NCI-H1105 (cell line): ENCODE results near the gene CLASRP.
A peak's percentile ranks its signal among the peaks of the same experiment; 100 is the strongest.

Experiments used
- DNase-seq: peaks from one replicate; lab custom pipeline; 2025; lab: John Stamatoyannopoulos, UW

The CLASRP gene

DNA sequence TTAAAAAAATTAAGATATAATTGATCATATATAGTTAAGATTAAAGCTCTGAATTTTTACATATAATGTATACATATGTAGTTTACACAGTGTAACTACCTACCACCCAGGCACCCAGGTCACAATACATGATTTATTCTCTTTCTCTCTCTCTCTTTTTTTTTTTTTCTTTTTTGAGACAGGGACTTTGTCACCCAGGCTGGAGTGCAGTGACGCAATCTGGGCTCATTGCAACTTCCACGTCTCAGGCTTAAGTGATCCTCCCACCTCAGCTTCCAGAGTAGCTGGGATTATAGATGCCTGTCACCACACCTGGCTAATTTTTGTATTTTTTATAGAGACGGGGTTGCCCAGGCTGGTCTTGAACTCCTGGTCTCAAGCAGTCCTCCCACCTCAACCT lies 18.8 kb upstream of the CLASRP start:
- no peak for DNase-seq

DNA sequence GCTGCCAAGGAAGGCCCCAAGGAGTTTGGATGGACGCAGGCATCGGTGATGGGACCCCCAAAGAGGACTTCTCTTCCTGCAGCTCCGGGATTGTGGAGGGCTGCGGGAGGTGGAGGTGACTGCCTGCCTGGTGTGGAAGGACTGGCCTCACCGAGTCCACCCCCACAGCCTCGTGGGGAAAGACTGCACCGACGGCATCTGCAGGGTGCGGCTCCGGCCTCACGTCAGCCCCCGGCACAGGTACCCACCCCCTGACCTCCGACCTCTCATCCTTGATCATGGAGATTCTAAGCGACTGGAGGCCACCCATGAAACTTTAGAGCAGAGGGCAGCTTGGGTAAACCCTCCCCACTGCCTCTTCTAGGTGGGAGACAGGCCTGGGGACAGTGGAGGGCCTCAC lies 16.9 kb upstream of the CLASRP start:
- DNase-seq = no peak

DNA sequence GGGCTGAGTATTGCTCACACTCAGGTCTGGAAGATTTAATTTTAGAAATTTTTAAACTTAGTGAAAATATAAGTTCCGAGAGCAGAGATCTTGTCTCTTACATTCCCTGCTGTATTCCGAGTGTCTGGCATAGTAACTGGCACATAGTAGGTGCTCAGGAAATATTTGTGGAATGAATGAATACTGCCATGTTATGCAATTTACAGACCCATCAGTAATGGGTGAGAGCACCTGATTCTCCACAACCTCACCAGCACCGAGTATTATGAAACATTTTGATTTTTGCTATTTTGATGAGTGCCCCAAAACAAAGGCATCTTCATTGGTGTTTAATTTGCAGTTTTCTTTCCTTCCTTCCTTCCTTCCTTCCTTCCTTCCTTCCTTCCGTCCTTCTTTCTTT lies 15.8 kb upstream of the CLASRP start:
- DNase-seq = no peak

DNA sequence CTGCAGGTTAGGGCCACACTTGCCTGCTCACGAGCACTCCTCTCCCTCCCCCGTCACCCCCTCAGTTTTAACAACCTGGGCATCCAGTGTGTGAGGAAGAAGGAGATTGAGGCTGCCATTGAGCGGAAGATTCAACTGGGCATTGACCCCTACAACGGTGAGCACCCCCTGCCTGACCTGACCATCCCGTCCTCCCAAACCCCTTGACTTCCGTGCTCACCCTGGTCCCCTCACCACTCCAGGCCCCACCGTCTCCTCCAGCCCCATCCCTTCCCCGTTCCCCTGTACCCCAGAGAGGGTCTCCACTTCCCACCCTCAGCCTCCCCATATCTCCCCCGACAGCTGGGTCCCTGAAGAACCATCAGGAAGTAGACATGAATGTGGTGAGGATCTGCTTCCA lies 13.6 kb upstream of the CLASRP start:
- DNase-seq = no peak

DNA sequence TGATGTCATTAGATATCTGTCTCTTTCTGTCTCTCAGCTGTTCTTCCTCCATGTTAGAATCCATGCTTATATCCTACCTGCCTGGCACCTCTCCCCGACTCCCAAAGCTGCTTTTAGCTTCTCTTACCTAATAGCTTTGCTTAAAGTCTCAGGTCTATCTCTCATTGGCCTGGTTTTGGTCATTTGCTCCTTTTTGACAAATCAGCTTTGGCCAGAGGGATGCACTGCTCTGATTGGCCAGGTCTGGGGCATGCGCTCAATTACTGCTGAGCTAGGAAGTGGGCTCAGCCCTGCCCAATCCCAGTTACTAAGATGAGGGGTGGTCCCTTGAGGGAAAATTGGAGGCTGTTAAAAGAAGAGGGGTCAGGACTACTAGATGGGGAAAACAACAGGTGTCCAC lies 11.5 kb upstream of the CLASRP start:
- DNase-seq = no peak

DNA sequence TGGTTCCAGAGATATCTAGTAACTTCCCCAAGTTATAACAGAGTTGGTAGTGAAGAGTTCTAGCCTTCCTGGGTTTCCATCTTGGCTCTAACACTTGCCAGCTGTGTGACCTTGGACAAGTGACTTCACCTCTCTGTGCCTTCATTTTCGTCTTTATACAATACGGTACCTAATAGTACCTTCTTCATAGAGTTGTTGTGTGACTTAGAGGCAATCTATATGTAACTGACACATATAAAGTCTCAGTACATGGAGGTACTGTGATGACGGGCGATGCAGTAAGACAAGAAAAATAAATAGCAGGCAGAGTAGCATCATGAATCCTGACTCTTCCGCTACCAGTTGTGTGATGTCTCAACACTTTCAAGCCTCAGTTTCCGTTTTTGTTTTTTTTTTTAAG lies 8.0 kb upstream of the CLASRP start:
- no peak for DNase-seq

DNA sequence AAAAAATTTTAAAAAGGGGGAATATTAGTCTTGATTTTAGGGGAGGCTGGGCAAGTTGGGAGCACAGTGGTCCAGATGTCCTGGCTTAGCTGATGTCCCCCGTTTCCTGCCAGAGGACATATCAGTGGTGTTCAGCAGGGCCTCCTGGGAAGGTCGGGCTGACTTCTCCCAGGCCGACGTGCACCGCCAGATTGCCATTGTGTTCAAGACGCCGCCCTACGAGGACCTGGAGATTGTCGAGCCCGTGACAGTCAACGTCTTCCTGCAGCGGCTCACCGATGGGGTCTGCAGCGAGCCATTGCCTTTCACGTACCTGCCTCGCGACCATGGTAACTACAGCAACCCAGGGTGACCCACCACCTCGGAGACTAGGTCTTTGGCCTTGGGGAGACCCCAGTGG lies 6.4 kb upstream of the CLASRP start:
- no peak for DNase-seq

DNA sequence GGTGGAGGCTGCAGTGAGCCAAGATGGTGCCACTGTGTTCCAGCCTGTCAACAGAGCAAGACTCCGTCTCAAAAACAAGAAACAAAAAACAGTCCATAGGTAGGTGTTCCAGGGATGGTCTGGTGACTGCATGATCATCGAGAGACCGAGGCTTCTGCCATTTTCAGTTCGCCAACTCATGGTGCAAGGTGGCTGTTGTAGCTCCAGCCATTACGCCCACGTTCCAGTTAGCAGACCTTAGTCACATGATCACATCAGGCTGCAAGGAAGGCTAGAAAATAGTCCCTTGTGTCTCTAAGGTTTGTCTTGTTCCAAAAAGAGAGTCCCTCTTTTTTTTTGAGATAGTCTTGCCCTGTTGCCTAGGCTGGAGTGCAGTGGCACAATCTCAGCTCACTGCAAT lies 3.1 kb upstream of the CLASRP start:
- no peak for DNase-seq

DNA sequence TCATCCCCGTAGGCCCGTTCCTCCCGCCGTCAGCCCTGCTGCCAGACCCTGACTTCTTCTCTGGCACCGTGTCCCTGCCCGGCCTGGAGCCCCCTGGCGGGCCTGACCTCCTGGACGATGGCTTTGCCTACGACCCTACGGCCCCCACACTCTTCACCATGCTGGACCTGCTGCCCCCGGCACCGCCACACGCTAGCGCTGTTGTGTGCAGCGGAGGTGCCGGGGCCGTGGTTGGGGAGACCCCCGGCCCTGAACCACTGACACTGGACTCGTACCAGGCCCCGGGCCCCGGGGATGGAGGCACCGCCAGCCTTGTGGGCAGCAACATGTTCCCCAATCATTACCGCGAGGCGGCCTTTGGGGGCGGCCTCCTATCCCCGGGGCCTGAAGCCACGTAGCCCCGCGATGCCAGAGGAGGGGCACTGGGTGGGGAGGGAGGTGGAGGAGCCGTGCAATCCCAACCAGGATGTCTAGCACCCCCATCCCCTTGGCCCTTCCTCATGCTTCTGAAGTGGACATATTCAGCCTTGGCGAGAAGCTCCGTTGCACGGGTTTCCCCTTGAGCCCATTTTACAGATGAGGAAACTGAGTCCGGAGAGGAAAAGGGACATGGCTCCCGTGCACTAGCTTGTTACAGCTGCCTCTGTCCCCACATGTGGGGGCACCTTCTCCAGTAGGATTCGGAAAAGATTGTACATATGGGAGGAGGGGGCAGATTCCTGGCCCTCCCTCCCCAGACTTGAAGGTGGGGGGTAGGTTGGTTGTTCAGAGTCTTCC lies 1.3 kb upstream of the CLASRP start:
- no peak for DNase-seq

DNA sequence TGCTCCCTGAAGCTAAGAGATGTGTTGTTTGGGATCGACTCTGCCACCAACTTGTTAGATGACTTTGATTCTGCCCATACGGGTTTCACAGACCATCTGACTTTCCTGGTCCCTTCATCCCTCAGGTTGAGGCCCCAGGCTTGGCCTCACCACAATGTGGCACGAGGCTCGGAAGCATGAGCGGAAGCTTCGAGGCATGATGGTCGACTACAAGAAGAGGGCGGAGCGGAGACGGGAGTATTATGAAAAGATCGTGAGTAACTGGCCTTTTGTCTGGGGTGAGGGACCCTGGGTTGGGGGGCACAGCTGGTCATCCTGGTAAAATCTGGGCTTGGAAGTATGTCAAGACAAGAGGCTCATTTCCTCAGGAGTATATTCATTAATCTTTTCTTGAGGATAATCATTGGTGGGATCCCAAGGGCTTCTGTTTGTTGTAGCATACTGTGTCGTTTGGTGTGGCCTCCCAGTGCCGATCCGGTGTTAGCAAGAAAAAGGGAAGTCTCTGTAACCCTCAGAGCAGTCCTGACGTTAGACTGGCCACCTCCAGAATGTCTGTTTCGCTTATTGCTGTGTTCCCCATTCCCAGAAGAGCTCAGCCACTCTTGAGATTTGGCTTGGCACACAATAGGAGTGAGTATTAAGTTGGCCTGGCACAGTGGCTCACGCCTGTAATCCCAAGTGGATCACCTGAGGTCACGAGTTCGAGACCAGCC lies 1.4 kb downstream of the CLASRP start:
- DNase-seq = no peak

DNA sequence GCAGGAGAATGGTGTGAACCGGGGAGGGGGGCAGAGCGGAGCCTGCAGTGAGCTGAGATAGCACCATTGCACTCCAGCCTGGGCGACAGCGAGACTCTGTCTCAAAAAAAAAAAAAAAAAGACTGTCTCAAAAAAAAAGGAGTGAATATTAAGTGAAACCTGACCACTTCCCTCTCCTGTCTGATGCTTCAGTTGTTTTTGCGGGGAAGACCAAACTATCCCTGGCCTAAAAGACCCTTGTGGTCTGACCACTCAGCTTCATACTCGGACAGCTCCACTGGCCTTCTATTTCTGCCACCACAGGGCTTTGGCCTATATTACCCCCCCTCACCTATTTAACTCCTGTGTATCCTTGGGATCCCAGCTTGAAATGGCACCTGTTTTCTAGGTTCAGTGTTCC lies 2.3 kb downstream of the CLASRP start:
- DNase-seq = no peak

DNA sequence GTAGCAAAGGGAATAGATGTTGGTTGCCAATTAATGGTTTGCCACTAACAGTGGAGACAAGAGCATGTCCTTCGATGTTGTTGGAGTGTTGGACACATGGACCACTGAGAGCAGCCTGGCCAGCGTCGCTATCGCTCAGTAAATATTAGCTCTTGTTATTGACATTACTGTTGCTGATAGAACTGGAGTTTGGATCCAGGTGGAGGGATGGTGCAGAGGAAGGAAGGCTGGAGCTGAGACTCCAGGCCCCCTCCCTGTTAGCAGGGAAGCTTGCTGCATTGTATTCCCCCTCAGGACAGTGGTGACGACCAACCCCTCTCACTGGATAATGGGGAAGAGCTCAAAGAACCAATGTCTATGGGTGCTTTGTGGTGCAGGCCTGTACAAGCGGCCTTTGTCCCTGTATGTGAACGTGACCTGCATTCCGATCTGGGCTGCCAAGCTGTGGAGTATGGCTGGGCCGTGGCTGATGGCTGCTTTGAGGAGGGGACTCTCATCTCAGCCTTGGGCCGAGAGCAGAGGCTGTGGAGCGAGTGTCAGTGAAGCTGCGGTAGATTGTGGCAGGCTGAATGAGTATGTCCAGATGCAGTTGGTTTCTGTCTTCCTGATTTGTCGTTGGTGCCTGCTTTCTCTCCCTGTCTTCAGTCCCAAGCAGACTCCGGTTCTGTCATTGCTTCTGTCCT lies 7.0 kb downstream of the CLASRP start:
- DNase-seq = no peak

DNA sequence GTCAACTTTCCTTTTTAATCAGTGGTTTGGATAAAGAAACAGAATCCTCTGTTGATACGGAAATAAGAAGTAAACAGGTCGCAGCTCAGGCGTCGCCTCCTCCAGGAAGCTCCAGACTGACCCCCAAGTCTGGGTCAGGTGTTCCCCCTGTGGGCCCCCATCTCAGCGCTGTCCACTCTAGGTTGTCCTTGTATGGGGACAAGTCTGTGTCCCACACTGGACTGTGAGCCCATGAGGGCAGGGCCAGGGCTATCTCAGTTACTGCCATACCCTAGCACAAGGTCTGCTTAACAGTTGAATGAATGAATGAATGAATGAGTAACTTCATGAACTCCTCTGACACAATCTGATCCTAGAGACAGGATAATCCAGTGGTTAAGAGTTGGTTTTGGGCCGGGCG lies 7.5 kb downstream of the CLASRP start:
- no peak for DNase-seq

DNA sequence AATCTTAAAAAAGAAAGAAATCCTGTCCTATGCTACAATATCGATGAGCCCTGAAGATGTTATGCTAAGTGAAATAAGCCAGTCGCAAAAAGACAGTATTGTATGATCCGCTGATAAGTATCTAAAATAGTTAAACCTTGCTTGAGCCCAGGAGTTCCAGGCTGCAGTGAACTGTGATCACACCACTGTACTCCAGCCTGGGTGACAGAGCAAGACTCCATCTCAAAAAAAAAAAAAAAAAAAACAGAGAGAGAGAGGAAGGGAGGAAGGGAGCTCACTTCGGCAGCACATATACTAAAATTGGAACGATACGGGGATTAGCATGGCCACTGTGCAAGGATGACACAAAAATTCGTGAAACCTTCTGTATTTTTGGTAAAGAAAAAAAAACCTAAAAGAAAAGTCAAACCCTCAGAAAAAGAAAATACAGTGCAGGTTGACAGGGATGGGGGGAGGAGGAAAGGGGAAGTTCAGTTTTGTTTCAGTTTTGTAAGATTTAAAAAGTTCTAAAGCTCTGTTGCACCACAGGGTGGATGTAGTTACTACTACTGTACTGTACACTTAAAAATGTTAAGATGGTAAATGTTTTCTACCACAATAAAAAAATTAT lies 8.4 kb downstream of the CLASRP start:
- no peak for DNase-seq

DNA sequence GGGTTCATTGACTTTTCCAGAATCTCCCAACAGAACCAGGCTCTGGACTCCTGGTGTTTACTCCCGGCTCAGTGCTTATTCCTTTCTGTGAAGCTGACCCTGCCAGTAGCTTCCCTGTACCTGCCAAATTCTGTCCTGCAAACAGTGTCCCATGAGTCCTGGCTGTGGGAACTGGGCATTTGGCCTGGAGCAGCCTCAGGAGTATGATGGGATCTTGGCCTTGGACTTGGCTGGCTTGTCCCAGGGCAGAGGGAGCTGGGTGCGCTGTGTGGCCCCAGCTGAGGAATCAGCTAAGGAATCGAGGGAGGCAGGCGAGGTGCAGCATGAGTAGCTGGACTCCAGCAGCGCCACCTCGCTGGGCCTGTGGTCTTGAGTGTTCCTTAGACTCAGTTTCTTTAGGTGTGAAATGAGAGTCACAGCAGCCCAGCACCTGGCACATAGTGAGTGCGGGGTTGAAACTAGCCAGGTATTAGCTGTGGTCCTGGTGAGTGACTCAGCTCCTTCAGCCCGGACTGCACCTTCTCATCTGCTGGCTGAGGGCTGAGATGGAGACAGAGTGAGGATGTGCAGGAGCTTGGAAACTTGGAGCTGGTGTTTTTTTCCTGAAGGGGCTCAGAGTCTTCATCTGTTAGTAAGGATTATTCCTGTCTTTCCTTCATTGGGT lies 10.4 kb downstream of the CLASRP start:
- no peak for DNase-seq

DNA sequence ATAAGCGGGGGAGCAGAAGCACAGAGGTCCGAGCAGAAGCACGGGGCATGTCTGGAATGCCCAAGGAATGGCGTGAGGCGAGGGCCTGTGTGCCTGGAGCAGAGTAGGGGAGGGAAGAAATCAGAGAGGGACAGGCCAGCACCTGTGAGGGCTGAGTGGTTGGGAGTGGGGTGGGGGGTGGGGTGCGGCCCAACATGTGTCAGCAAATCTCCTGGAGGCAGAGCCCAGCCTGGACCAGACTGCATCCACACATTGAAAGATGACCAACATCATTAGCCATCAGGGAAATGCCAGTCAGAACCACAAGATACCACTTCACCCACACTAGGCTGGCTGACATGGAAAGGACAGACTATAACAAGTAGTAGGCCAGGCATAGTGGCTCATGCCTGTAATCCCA lies 11.2 kb downstream of the CLASRP start:
- no peak for DNase-seq

DNA sequence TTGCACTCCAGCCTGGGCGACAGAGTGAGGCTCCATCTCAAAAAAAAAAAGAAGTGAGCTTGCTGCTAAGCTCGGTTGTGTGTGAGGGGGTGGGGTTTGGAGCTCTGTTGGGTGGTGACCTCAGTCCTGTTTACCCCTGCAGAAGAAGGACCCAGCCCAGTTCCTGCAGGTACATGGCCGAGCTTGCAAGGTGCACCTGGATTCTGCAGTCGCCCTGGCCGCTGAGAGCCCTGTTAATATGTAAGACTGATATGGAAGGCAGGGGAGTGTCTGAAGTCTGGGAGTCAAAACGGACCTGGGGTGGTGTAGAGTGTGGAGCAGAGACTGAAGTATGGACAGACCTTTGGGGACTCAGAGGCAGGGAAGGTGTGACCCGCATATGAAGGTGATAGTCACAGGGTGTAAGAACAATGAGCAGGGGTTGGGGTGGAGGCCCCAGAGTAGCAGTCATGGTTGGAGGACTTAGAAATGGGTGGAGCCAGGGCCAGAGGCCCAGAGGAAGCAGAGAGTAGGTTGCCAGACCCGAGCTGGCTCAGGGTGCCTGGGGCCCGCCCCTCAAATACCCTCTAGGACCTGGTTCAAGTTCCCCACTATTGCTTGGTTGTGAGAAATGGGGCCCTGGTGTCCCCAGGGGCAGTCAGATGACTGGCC lies 13.2 kb downstream of the CLASRP start:
- no peak for DNase-seq

DNA sequence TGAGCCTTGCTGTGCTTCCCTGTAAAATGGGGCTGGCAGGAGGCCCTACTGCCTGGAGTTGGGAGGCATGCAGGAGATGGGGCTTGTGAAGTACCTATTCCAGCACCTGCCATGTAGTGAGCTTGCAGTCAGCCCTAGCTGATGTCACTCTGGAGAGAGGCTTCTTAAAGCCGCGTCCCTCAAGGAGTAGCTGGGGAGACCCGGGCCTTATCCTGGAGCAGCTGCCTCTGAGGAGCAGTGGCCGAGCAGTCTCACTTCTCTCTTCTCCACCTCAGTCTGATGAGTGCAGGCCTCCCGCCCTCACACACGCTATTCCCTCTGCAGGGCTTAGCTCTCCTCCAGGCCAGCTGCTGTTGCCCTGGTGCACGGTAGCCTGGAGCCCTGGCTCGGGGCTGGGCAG lies 18.0 kb downstream of the CLASRP start:
- no peak for DNase-seq

DNA sequence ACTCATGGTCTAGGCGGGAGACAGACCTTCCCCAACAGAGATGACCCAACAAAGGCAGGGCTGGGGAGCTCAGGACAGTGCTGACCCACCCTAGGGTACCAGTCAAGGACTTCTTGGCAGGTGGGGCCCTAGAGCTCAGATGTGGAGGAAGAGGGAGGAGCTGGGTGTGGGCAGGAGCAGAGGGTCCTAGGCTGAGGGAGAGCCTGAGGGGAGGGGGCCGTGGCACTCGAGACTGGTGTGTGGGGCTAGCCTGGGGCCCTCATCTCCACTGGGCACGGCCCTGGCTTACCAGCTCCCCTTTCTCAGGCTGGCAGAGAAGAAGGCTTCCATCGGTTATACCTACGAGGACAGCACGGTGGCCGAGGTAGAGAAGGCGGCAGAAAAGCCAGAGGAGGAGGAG lies 18.6 kb downstream of the CLASRP start:
- no peak for DNase-seq

DNA sequence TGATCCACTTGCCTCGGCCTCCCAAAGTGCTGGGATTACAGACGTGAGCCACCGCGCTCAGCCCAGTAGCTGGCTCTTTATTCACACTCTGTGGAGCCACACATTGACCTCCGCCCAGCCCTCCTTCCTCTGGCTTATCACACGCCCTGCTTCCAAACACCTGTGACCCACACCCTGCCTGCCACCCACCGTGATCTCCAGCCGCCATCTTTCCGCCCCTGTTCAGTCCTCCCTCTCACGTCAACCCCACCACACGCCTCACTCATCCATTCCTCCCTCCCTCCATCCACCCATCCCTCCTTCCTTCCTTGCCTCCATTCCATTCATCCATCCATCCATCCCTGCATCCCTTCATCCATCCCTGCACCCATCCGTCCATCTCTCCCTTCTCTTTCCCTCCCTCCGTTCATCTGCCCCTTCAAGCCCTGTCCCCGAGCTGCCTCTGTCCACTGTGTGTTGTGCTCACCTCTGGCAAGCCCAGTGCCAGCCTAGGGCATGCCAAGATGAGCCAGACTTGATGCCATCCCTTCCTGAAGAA lies 19.8 kb downstream of the CLASRP start:
- no peak for DNase-seq

DNA sequence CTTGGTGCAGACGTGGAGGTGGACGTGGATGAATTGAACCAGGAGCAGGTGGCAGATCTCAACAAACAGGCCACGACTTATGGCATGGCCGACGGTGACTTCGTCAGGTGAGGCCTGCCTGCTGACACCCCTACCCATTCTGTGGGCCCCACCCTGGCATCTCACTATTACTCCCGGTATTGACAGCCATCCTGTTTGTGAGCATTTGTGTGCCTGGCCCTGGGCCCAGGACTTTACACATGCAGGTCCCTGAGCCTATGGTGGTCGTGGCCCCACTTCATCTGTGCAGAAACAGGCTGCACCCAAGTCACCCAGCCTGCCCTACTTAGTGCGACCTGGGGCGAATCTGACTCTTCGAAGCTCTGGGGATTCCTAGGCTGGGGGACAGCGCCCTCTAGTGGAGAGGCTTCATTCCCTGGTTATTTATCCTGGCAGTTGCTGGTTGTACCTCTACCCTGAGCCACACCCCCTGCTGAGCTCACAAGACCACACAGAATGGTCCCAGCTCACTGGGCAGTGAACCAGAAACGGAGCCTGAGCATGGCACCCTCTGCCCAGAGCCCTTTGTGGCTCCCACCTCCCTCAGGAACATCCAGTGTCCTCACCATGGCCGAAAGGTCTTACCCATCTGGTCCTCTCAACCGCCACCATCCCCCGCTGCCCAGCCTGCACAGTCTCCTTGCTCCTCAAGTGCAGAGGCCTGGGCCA lies 20.6 kb downstream of the CLASRP start:
- peak; percentile 26 for DNase-seq
